KMS-11 (cell line): ENCODE measurements around the gene HSH2D.

Experiments
- H2AFZ ChIP-seq: fragments of 200-600 bp; sonication (generic); 2 replicates; pipeline ENCODE4 v1.6.1; 2016; ENCODE audit warnings: antibody characterized with exemption, mixed run types, low read depth
- H3K27ac ChIP-seq: fragments of 200-600 bp; sonication (generic); 2 replicates; pipeline ENCODE4 v1.6.1; 2016; ENCODE audit warnings: mild to moderate bottlenecking, mixed run types
- H3K27me3 ChIP-seq: fragments of 200-600 bp; sonication (generic); 2 replicates; pipeline ENCODE4 v1.6.1; 2017; ENCODE audit warnings: mild to moderate bottlenecking, low read depth, mixed run types, moderate library complexity; ENCODE audit not compliant: insufficient read depth
- H3K36me3 ChIP-seq: fragments of 200-600 bp; sonication (generic); 2 replicates; pipeline ENCODE4 v1.6.1; 2017; ENCODE audit warnings: mild to moderate bottlenecking, mixed run types; ENCODE audit not compliant: insufficient read depth
- H3K4me1 ChIP-seq: fragments of 200-600 bp; sonication (generic); 2 replicates; pipeline ENCODE4 v1.6.1; 2016; ENCODE audit warnings: mild to moderate bottlenecking, low read depth, mixed run types; ENCODE audit not compliant: poor library complexity, severe bottlenecking
- H3K4me2 ChIP-seq: fragments of 200-600 bp; sonication (generic); 2 replicates; pipeline ENCODE4 v1.7.0; 2016; ENCODE audit warnings: mild to moderate bottlenecking, mixed run types
- H3K4me3 ChIP-seq: fragments of 200-600 bp; sonication (generic); IDR thresholded peaks from 2 replicates; pipeline ENCODE4 v1.6.1; 2017; ENCODE audit warnings: low read depth, low read length, mixed read lengths; ENCODE audit not compliant: insufficient read depth
- H3K79me2 ChIP-seq: fragments of 200-600 bp; sonication (generic); 2 replicates; pipeline ENCODE4 v1.6.1; 2016; ENCODE audit warnings: low read depth, mixed run types; ENCODE audit not compliant: insufficient read depth
- H3K9ac ChIP-seq: fragments of 200-600 bp; sonication (generic); 2 replicates; pipeline ENCODE4 v1.6.1; 2016; ENCODE audit warnings: mild to moderate bottlenecking, mixed run types
- H4K20me1 ChIP-seq: fragments of 200-600 bp; sonication (generic); 2 replicates; pipeline ENCODE4 v1.6.1; 2016; ENCODE audit warnings: mild to moderate bottlenecking, mixed run types; ENCODE audit not compliant: insufficient read depth
- CTCF ChIP-seq: fragments of 200-600 bp; sonication (generic); conservative IDR thresholded peaks from 2 replicates; pipeline ENCODE4 v1.6.1; 2017; ENCODE audit warnings: low read depth, mild to moderate bottlenecking, antibody characterized with exemption, low read length, moderate library complexity, mixed read lengths

Gene HSH2D

GRCh38 chr19:16154557-16154956 lies 11.1 kb downstream of the HSH2D start:
- no peak overlapping the region for H3K4me3 ChIP-seq
- no peaks in the 10 kb centered on the region for H3K36me3 ChIP-seq
- no peak overlapping the region for H2AFZ ChIP-seq
- H3K27me3 ChIP-seq: no peaks in the 10 kb centered on the region
- peaks cover 10% of the 10 kb centered on the region for H3K4me1 ChIP-seq
- H3K79me2 ChIP-seq: no peaks in the 10 kb centered on the region
- no peak overlapping the region for H3K27ac ChIP-seq
- H3K9ac ChIP-seq: no peak overlapping the region
- no peak overlapping the region for H3K4me2 ChIP-seq
- no peak for TF ChIP-seq CTCF
- no peaks in the 10 kb centered on the region for H4K20me1 ChIP-seq

- no peak for TF ChIP-seq CTCF
- H3K36me3 ChIP-seq: no peaks in the 10 kb centered on the region
- H3K27me3 ChIP-seq: no peaks in the 10 kb centered on the region
- no peak overlapping the region for H3K4me2 ChIP-seq
- no peak overlapping the region for H2AFZ ChIP-seq
- no peaks in the 10 kb centered on the region for H4K20me1 ChIP-seq
- no peak overlapping the region for H3K27ac ChIP-seq
- H3K4me1 ChIP-seq: peaks cover 10% of the 10 kb centered on the region
- H3K79me2 ChIP-seq: no peaks in the 10 kb centered on the region
- no peak overlapping the region for H3K4me3 ChIP-seq
- H3K9ac ChIP-seq: no peak overlapping the region
Observed at GRCh38 chr19:16155128-16155527, 11.6 kb downstream of the HSH2D start.

- Histone ChIP-seq H3K4me3 (no peak overlapping the region), H3K79me2 (no peaks in the 10 kb centered on the region), H3K27ac (no peak overlapping the region), H3K9ac (no peak overlapping the region), H2AFZ (no peak overlapping the region), H4K20me1 (no peaks in the 10 kb centered on the region), H3K27me3 (no peaks in the 10 kb centered on the region), H3K4me2 (no peak overlapping the region), H3K4me1 (peaks cover 10% of the 10 kb centered on the region), H3K36me3 (no peaks in the 10 kb centered on the region)
- no peak for TF ChIP-seq CTCF
Observed at GRCh38 chr19:16156904-16157303, 13.4 kb downstream of the HSH2D start.

GRCh38 chr19:16157601-16158000 lies 14.1 kb downstream of the HSH2D start:
- Histone ChIP-seq H3K27ac (no peak overlapping the region), H3K4me3 (no peak overlapping the region), H4K20me1 (no peaks in the 10 kb centered on the region), H3K9ac (no peak overlapping the region), H3K4me2 (no peak overlapping the region), H3K4me1 (peaks cover 10% of the 10 kb centered on the region), H3K79me2 (no peaks in the 10 kb centered on the region), H3K36me3 (no peaks in the 10 kb centered on the region), H3K27me3 (no peaks in the 10 kb centered on the region), H2AFZ (no peak overlapping the region)
- TF ChIP-seq CTCF: no peak

- no peak overlapping the region for H3K4me2 ChIP-seq
- H4K20me1 ChIP-seq: no peaks in the 10 kb centered on the region
- no peak overlapping the region for H3K27ac ChIP-seq
- H3K36me3 ChIP-seq: no peaks in the 10 kb centered on the region
- H3K27me3 ChIP-seq: no peaks in the 10 kb centered on the region
- no peak overlapping the region for H3K9ac ChIP-seq
- H3K79me2 ChIP-seq: no peaks in the 10 kb centered on the region
- TF ChIP-seq CTCF: no peak
- peaks cover 10% of the 10 kb centered on the region for H3K4me1 ChIP-seq
- no peak overlapping the region for H2AFZ ChIP-seq
- H3K4me3 ChIP-seq: no peak overlapping the region
Observed at GRCh38 chr19:16159655-16160054, 16.2 kb downstream of the HSH2D start.
